GM18502 (cell line): ENCODE data around the gene PRPF40B.

ENCODE experiments used
- ATAC-seq: cut with Tn5 transposase; IDR thresholded peaks from one replicate; pipeline ENCODE4 v1.9.1; 2021; ENCODE audit warnings: mild to moderate bottlenecking; ENCODE audit not compliant: unreplicated experiment, poor library complexity

The PRPF40B gene

GRCh38 chr12:49635036-49635435 lies 11.7 kb downstream of the PRPF40B start:
- no peak for ATAC-seq

- ATAC-seq: no peak
Measured at GRCh38 chr12:49635656-49636055, 12.3 kb downstream of the PRPF40B start.

- no peak for ATAC-seq
Measured at GRCh38 chr12:49636574-49636973, 13.2 kb downstream of the PRPF40B start.

- ATAC-seq: no peak
Measured at GRCh38 chr12:49636979-49637755, 13.8 kb downstream of the PRPF40B start.

GRCh38 chr12:49641748-49642369 lies 18.5 kb downstream of the PRPF40B start:
- ATAC-seq: no peak

GRCh38 chr12:49642370-49642802 lies 19.0 kb downstream of the PRPF40B start:
- no peak for ATAC-seq

GRCh38 chr12:49643135-49643534 lies 19.8 kb downstream of the PRPF40B start:
- ATAC-seq: no peak

GRCh38 chr12:49643961-49644619 lies 20.7 kb downstream of the PRPF40B start:
- ATAC-seq: no peak

GRCh38 chr12:49644620-49644994 lies 21.2 kb downstream of the PRPF40B start:
- no peak for ATAC-seq

GRCh38 chr12:49645146-49646039 lies 22.0 kb downstream of the PRPF40B start:
- ATAC-seq: no peak

GRCh38 chr12:49646331-49646830 lies 23.0 kb downstream of the PRPF40B start:
- ATAC-seq: no peak

- no peak for ATAC-seq
Measured at GRCh38 chr12:49646871-49647654, 23.7 kb downstream of the PRPF40B start.

GRCh38 chr12:49647827-49648711 lies 24.7 kb downstream of the PRPF40B start:
- ATAC-seq: no peak

GRCh38 chr12:49648712-49649003 lies 25.3 kb downstream of the PRPF40B start:
- ATAC-seq: no peak

GRCh38 chr12:49649445-49649844 lies 26.1 kb downstream of the PRPF40B start:
- ATAC-seq: no peak

GRCh38 chr12:49649892-49650291 lies 26.5 kb downstream of the PRPF40B start:
- ATAC-seq: no peak

- no peak for ATAC-seq
Measured at GRCh38 chr12:49651855-49652254, 28.5 kb downstream of the PRPF40B start.

GRCh38 chr12:49652921-49653520 lies 29.7 kb downstream of the PRPF40B start:
- ATAC-seq: no peak
